Neuronal stem cell (in vitro differentiated cells): ENCODE data around the gene SGCA.
A peak's percentile ranks its signal among the peaks of the same experiment; 100 is the strongest.

ENCODE experiments used
- DNase-seq: peaks from one replicate; pipeline ENCODE4 v3.0.0-alpha.2; 2013; ENCODE audit warnings: low spot score
- H2AFZ ChIP-seq: one replicate; pipeline ENCODE4 v1.6.1; 2013; ENCODE audit warnings: mild to moderate bottlenecking, low read length, inconsistent platforms
- H2AK5ac ChIP-seq: 2 replicates; pipeline ENCODE4 v1.6.1; 2013; ENCODE audit warnings: low read depth, mild to moderate bottlenecking, inconsistent platforms, low read length, moderate library complexity, mixed read lengths
- H2BK120ac ChIP-seq: 2 replicates; pipeline ENCODE4 v1.6.1; 2013; ENCODE audit warnings: low read depth, mild to moderate bottlenecking, inconsistent platforms, low read length, moderate library complexity, mixed read lengths
- H2BK12ac ChIP-seq: one replicate; pipeline ENCODE4 v1.6.1; 2013; ENCODE audit warnings: low read length, inconsistent platforms
- H2BK15ac ChIP-seq: 2 replicates; pipeline ENCODE4 v1.6.1; 2013; ENCODE audit warnings: mild to moderate bottlenecking, low read length, inconsistent platforms, mixed read lengths
- H2BK5ac ChIP-seq: one replicate; pipeline ENCODE4 v1.6.1; 2013; ENCODE audit warnings: inconsistent platforms, mild to moderate bottlenecking, low read length, moderate library complexity
- H3K14ac ChIP-seq: one replicate; pipeline ENCODE4 v1.6.1; 2013; ENCODE audit warnings: low read length, inconsistent platforms
- H3K18ac ChIP-seq: 2 replicates; pipeline ENCODE4 v1.6.1; 2013; ENCODE audit warnings: low read length, inconsistent platforms
- H3K23ac ChIP-seq: 2 replicates; pipeline ENCODE4 v1.6.1; 2013; ENCODE audit warnings: low read depth, mild to moderate bottlenecking, mixed read lengths, low read length, inconsistent platforms; ENCODE audit not compliant: poor library complexity
- H3K27ac ChIP-seq: replicated peaks from 3 replicates; pipeline ENCODE4 v1.5.1; 2013; ENCODE audit warnings: low read length, inconsistent platforms
- H3K27me3 ChIP-seq, 3 experiments: 2 replicates each; pipeline ENCODE4 v1.6.1; 2013; ENCODE audit warnings: low read length in 3 of 3, mild to moderate bottlenecking in 2 of 3, inconsistent platforms in 1 of 3, low read depth in 1 of 3, mixed read lengths in 1 of 3, moderate library complexity in 1 of 3; ENCODE audit not compliant: control insufficient read depth in 3 of 3, insufficient read depth in 3 of 3
- H3K36me3 ChIP-seq, 2 donors: replicated peaks in 1 of 2; 2 replicates each; pipeline ENCODE4 v1.6.1; 2013; ENCODE audit warnings: low read length in 2 of 2; ENCODE audit not compliant: control insufficient read depth in 2 of 2, insufficient read depth in 2 of 2
- H3K4ac ChIP-seq: 2 replicates; pipeline ENCODE4 v1.6.1; 2013; ENCODE audit warnings: inconsistent platforms, mild to moderate bottlenecking, low read length, moderate library complexity
- H3K4me1 ChIP-seq, 2 donors: 1 replicate in 1 of 2; 2 replicates in 1 of 2; pipeline ENCODE4 v1.6.1; 2013; ENCODE audit warnings: low read length in 2 of 2, low read depth in 1 of 2; ENCODE audit not compliant: control insufficient read depth in 2 of 2, insufficient read depth in 1 of 2
- H3K4me2 ChIP-seq: one replicate; pipeline ENCODE4 v1.6.1; 2013; ENCODE audit warnings: mild to moderate bottlenecking, low read length, inconsistent platforms; ENCODE audit not compliant: insufficient read depth, poor library complexity, severe bottlenecking
- H3K4me3 ChIP-seq, 2 donors: 2 replicates each; pipeline ENCODE4 v1.5.1; 2013; ENCODE audit warnings: low read length in 2 of 2, mild to moderate bottlenecking in 2 of 2, inconsistent platforms in 1 of 2, moderate library complexity in 1 of 2
- H3K79me1 ChIP-seq: one replicate; pipeline ENCODE4 v1.6.1; 2013; ENCODE audit warnings: low read depth, mild to moderate bottlenecking, inconsistent platforms, low read length, moderate library complexity
- H3K9ac ChIP-seq: one replicate; pipeline ENCODE4 v1.6.1; 2013; ENCODE audit warnings: mild to moderate bottlenecking, low read depth, low read length, inconsistent platforms; ENCODE audit not compliant: poor library complexity
- H3K9me3 ChIP-seq, 2 donors: replicated peaks in 1 of 2; 2 replicates each; pipeline versions ENCODE3 to v1.6.1; 2013; ENCODE audit warnings: low read length in 2 of 2, mild to moderate bottlenecking in 2 of 2, inconsistent platforms in 1 of 2, low read depth in 1 of 2, mixed read lengths in 1 of 2, moderate library complexity in 1 of 2; ENCODE audit not compliant: control insufficient read depth in 2 of 2, insufficient read depth in 1 of 2
- H4K8ac ChIP-seq: one replicate; pipeline ENCODE4 v1.6.1; 2013; ENCODE audit warnings: low read depth, mild to moderate bottlenecking, inconsistent platforms, low read length, moderate library complexity
- H4K91ac ChIP-seq: one replicate; pipeline ENCODE4 v1.6.1; 2013; ENCODE audit warnings: low read length, low read depth, mild to moderate bottlenecking, inconsistent platforms; ENCODE audit not compliant: poor library complexity
- WGBS, 2 donors: extraction: QIAGEN DNeasy Blood & Tissue Kit; methylation state at CpG; one replicate each; pipeline ENCODE4 v1.1.7; 2013; ENCODE audit warnings: missing lambda C conversion rate in 2 of 2, mixed read lengths in 1 of 2; ENCODE audit not compliant: insufficient read length in 2 of 2, insufficient replicate concordance in 1 of 2; ENCODE audit errors: extremely low coverage in 2 of 2; 5-methylcytosine and 5-hydroxymethylcytosine counted together

Gene SGCA

GRCh38 chr17:50148226-50149090, 17.3 kb upstream of the SGCA start:
- Histone ChIP-seq H4K91ac (no peak overlapping the region), H4K8ac (no peak overlapping the region), H3K9ac (peak overlapping the region; percentile 74), H3K4me2 (peak overlapping the region; percentile 97), H2BK120ac (no peak overlapping the region), H2BK15ac (no peak overlapping the region), H2BK12ac (no peak overlapping the region), H3K4me1 (peaks cover 15 to 27% of the 10 kb centered on the region in 2 donors), H2BK5ac (peak overlapping the region; percentile 80), H3K9me3 (no peaks in the 10 kb centered on the region), H3K27me3 (no peaks in the 10 kb centered on the region), H2AFZ (no peak overlapping the region), H3K4me3 (peak overlapping the region; percentile 73 to 75), H3K36me3 (peaks cover 16 to 33% of the 10 kb centered on the region in 2 donors), H3K79me1 (peaks cover 19% of the 10 kb centered on the region), H3K23ac (peak overlapping the region; percentile 29), H2AK5ac (no peak overlapping the region), H3K14ac (no peak overlapping the region), H3K4ac (no peak overlapping the region), H3K27ac (no peak overlapping the region), H3K18ac (peak overlapping the region; percentile 24)
- no CpG with 5 or more reads among the region's 25 CpGs for WGBS, 2 donors
- DNase-seq, result no peak

DNA sequence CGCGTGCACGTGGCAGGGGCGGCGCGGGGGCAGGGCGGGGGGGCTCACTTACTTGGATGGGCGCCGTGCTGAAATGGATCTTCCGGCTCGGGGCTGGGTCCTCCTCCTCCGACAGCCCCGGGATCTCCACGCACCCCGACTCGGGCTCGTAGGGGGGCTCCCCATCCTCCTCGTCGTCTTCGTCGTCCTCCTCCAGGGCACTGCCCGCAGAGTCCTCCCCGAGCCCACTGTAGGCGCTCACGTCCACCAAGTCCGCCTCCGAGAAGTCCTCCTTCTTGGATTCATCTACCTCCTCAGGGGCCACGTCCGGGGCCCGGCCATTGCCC, 16.8 kb upstream of the SGCA start:
- Histone ChIP-seq H3K27ac (no peak overlapping the region), H4K91ac (no peak overlapping the region), H3K4me2 (peak overlapping the region; percentile 97)

DNA sequence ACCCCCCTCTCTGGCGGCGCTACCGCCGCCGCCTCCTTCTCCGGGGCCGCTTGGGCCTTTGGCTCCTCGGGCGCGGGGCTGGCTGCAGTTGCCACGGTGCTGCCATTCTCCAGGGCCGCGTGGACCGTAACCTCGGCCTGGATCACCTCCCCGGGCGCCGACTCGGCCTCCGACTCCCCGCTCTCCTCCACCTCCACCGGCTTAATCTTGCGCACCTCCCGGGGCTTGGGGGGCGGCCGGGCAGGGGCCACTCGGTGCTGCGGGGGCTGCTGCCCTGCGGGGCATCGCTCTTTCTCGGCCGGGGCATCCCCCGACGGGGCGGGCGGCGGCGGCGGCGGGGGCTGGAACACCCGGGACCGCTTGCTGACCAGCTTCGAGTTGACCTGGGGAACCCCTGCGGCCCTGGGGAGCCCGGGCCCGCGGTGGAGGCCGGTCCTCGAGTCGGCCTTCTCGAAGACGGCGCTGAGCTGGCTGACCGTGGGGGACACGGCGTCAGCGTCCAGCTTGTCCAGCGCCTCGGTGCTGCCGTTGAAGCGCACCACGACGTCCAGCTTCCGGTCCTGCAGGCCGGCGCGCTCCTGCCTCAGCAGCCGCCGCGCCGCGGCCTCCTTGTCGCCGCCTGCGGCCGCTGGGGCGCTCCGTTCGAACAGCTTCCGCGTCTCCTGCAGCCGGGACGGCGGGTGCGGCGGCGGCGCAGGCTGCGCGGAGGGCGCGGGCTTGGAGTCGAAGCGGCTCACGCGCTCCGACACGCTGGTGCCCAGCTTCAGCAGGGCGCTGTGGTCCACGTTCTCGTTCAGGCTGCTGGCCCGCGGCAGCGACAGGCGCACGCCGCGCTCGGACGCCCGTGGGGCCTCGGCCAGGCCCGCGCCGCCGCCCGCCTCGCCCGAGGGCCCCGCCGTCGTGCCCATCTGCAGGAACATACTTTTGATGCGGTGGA, 16.1 kb upstream of the SGCA start:
- no peak overlapping the region for H2BK120ac ChIP-seq
- no peak overlapping the region for H4K91ac ChIP-seq
- H3K4me3 ChIP-seq, result peak overlapping the region; percentile 73 to 92
- peak overlapping the region; percentile 87 for H3K23ac ChIP-seq
- peak overlapping the region; percentile 79 for H2AFZ ChIP-seq
- peaks cover 17 to 27% of the 10 kb centered on the region in 2 donors for H3K4me1 ChIP-seq
- peak overlapping the region; percentile 97 for H3K4me2 ChIP-seq
- peak overlapping the region; percentile 77 for H3K14ac ChIP-seq
- H3K9me3 ChIP-seq, result no peaks in the 10 kb centered on the region
- peak overlapping the region; percentile 95 for H3K18ac ChIP-seq
- peaks cover 6 to 22% of the 10 kb centered on the region in 2 donors for H3K36me3 ChIP-seq
- no peak overlapping the region for H4K8ac ChIP-seq
- H2BK5ac ChIP-seq, result peak overlapping the region; percentile 80
- no peak for DNase-seq
- H3K4ac ChIP-seq, result no peak overlapping the region
- peak overlapping the region; percentile 95 for H2AK5ac ChIP-seq
- no peak overlapping the region for H3K27ac ChIP-seq
- H3K27me3 ChIP-seq, result no peaks in the 10 kb centered on the region
- H3K79me1 ChIP-seq, result peaks cover 19% of the 10 kb centered on the region
- no CpG with 5 or more reads among the region's 123 CpGs for WGBS, 2 donors
- no peak overlapping the region for H2BK12ac ChIP-seq
- peak overlapping the region; percentile 99 for H3K9ac ChIP-seq
- H2BK15ac ChIP-seq, result peak overlapping the region; percentile 76

More for the DNA sequence above, 16.8 kb upstream of the SGCA start:
- no peaks in the 10 kb centered on the region for H3K9me3 ChIP-seq
- H3K36me3 ChIP-seq, result peaks cover 12 to 27% of the 10 kb centered on the region in 2 donors
- H2BK5ac ChIP-seq, result peak overlapping the region; percentile 80
- H3K4me3 ChIP-seq, result peak overlapping the region; percentile 73 to 92
- H3K4ac ChIP-seq, result no peak overlapping the region
- no peak overlapping the region for H2BK15ac ChIP-seq
- H2BK12ac ChIP-seq, result no peak overlapping the region
- no peak overlapping the region for H2AFZ ChIP-seq
- peak overlapping the region; percentile 95 for H2AK5ac ChIP-seq
- H3K23ac ChIP-seq, result no peak overlapping the region
- no peaks in the 10 kb centered on the region for H3K27me3 ChIP-seq
- no peak overlapping the region for H4K8ac ChIP-seq
- no CpG with 5 or more reads among the region's 30 CpGs for WGBS, 2 donors
- H3K4me1 ChIP-seq, result peaks cover 15 to 27% of the 10 kb centered on the region in 2 donors
- H2BK120ac ChIP-seq, result no peak overlapping the region
- DNase-seq, result no peak
- H3K79me1 ChIP-seq, result peaks cover 19% of the 10 kb centered on the region
- H3K18ac ChIP-seq, result peak overlapping the region; percentile 95
- no peak overlapping the region for H3K14ac ChIP-seq
- H3K9ac ChIP-seq, result peak overlapping the region; percentile 74
